GM12878 (cell line): ENCODE data around the gene UTP11. TPM values are rescaled to one million over a fixed set of nuclear protein-coding genes. Genes with fewer than 3 reads are reported as not detected.
A peak's percentile ranks its signal among the peaks of the same experiment; 100 is the strongest.

Experiments
- ATAC-seq: fragments of 200-7000 bp; cut with Tn5 transposase; 3 replicates; pipeline ENCODE4 v1.9.1; 2020; ENCODE audit warnings: mild to moderate bottlenecking, moderate library complexity
- BruUV-seq: library from RNA; stranded (reverse); fragments of 400-500 nt; replicated peaks from 2 replicates; lab custom pipeline; 2021; lab: Mats Ljungman, UMichigan
- CTCF ChIA-PET: fragments of 300-600 bp; sonication (Branson Sonifier 250); formaldehyde crosslinking; extraction: SDS; loops from one replicate; lab custom pipeline; 2021; ENCODE audit warnings: inconsistent platforms; lab: Yijun Ruan, JAX
- POLR2A ChIA-PET: fragments of 350-600 bp; formaldehyde crosslinking; extraction: SDS; loops from one replicate; lab custom pipeline; 2021; ENCODE audit warnings: inconsistent platforms; lab: Charles Lee
- RAD21 ChIA-PET: fragments of 300-600 bp; sonication (Branson Sonifier 250); formaldehyde crosslinking; loops from one replicate; lab custom pipeline; 2023; ENCODE audit warnings: antibody characterized with exemption; ENCODE audit not compliant: unreplicated experiment; lab: Charles Lee
- SMC1A ChIA-PET: fragments of 300-600 bp; sonication (Branson Sonifier 250); formaldehyde crosslinking; loops from one replicate; lab custom pipeline; 2023; ENCODE audit not compliant: unreplicated experiment, uncharacterized antibody; lab: Charles Lee
- DNase-seq: peaks from one replicate; pipeline ENCODE4 v3.0.0-alpha.2; 2011; ENCODE audit warnings: low read depth, low spot score
- FAIRE-seq: peaks from 3 replicates; lab custom pipeline; 2011; peaks lifted over from hg19 to GRCh38; lab: Jason Lieb, UNC
- H2AFZ ChIP-seq: 2 replicates; pipeline ENCODE4 v1.6.0; 2011; ENCODE audit warnings: low read depth, low read length, control low read depth; ENCODE audit not compliant: control insufficient read depth
- H3K27ac ChIP-seq: 2 replicates; pipeline ENCODE4 v1.5.1; 2011; ENCODE audit warnings: control low read depth; ENCODE audit not compliant: control insufficient read depth, insufficient read depth
- H3K27me3 ChIP-seq, 2 experiments: replicated peaks in 1 of 2; 2 replicates each; pipeline versions ENCODE4 v1.6.0 to v1.6.1; 2011; ENCODE audit warnings: low read length in 1 of 2; ENCODE audit not compliant: control insufficient read depth in 2 of 2, insufficient read depth in 2 of 2
- H3K36me3 ChIP-seq, 2 experiments: 2 replicates each; pipeline ENCODE4 v1.5.1; 2011; ENCODE audit warnings: low read length in 1 of 2; ENCODE audit not compliant: control insufficient read depth in 2 of 2, insufficient read depth in 2 of 2
- H3K4me1 ChIP-seq: 2 replicates; pipeline ENCODE4 v1.6.1; 2011; ENCODE audit warnings: mild to moderate bottlenecking, low read length, moderate library complexity, mixed read lengths; ENCODE audit not compliant: control insufficient read depth, insufficient read depth
- H3K4me2 ChIP-seq: 2 replicates; pipeline ENCODE4 v1.6.0; 2011; ENCODE audit warnings: control low read depth; ENCODE audit not compliant: control insufficient read depth, insufficient read depth
- H3K4me3 ChIP-seq: fragments of 200-600 bp; sonication (generic); 2 replicates; pipeline ENCODE4 v1.5.1; 2016
- H3K79me2 ChIP-seq: 2 replicates; pipeline ENCODE4 v1.6.0; 2011; ENCODE audit warnings: low read length; ENCODE audit not compliant: control insufficient read depth, insufficient read depth
- H3K9ac ChIP-seq: 2 replicates; pipeline ENCODE4 v1.8.0; 2011; ENCODE audit warnings: low read length, control low read depth, mixed read lengths; ENCODE audit not compliant: control insufficient read depth, insufficient read depth
- H3K9me3 ChIP-seq: replicated peaks from 3 replicates; pipeline ENCODE4 v1.5.1; 2011; ENCODE audit warnings: mild to moderate bottlenecking, low read length; ENCODE audit not compliant: control insufficient read depth, insufficient read depth
- H4K20me1 ChIP-seq: 2 replicates; pipeline ENCODE4 v1.6.0; 2011; ENCODE audit not compliant: control insufficient read depth, insufficient read depth
- ATF7 ChIP-seq: fragments of 450-650 bp; IDR thresholded peaks from 2 replicates; pipeline ENCODE4 v1.6.1; 2016; ENCODE audit warnings: low read depth, mild to moderate bottlenecking
- CHD1 ChIP-seq: IDR thresholded peaks from 2 replicates; pipeline ENCODE4 v1.6.1; 2012; ENCODE audit warnings: low read depth, low read length, improper control_type of control experiment
- ESRRA ChIP-seq: IDR thresholded peaks from 2 replicates; pipeline ENCODE4 v1.6.1; 2012; ENCODE audit warnings: mild to moderate bottlenecking, low read length, improper control_type of control experiment
- EZH2 ChIP-seq: IDR thresholded peaks from 2 replicates; pipeline ENCODE4 v1.6.1; 2012; ENCODE audit warnings: low read depth, mild to moderate bottlenecking, control low read depth, inconsistent platforms, low read length, borderline replicate concordance; ENCODE audit not compliant: control insufficient read depth
- FOXM1 ChIP-seq: IDR thresholded peaks from 2 replicates; pipeline ENCODE4 v1.6.1; 2012; ENCODE audit warnings: low read depth, mild to moderate bottlenecking, inconsistent platforms, low read length, moderate library complexity
- HDGF ChIP-seq: fragments of 450-650 bp; IDR thresholded peaks from 2 replicates; pipeline ENCODE4 v1.6.1; 2016; ENCODE audit warnings: antibody characterized with exemption
- KLF5 ChIP-seq: fragments of 450-650 bp; IDR thresholded peaks from 2 replicates; pipeline ENCODE4 v1.6.1; 2014; ENCODE audit warnings: mild to moderate bottlenecking; ENCODE audit not compliant: partially characterized antibody
- MEF2A ChIP-seq: IDR thresholded peaks from 2 replicates; pipeline ENCODE4 v1.6.1; 2011; ENCODE audit warnings: low read depth, mild to moderate bottlenecking, low read length, moderate library complexity; ENCODE audit not compliant: insufficient read depth
- PML ChIP-seq: IDR thresholded peaks from 2 replicates; pipeline ENCODE4 v1.6.1; 2012; ENCODE audit warnings: low read length, inconsistent platforms
- POLR2AphosphoS2 ChIP-seq: IDR thresholded peaks from 2 replicates; pipeline ENCODE4 v1.6.1; 2011; ENCODE audit warnings: low read depth, mild to moderate bottlenecking, low read length, improper control_type of control experiment, moderate library complexity
- POLR2AphosphoS5 ChIP-seq: IDR thresholded peaks from 2 replicates; pipeline ENCODE4 v1.6.1; 2011; ENCODE audit warnings: mild to moderate bottlenecking, low read length, inconsistent platforms
- RCOR1 ChIP-seq: conservative IDR thresholded peaks from 2 replicates; pipeline ENCODE4 v1.6.1; 2012; ENCODE audit warnings: low read depth, low read length, improper control_type of control experiment
- RELA ChIP-seq: fragments of 450-650 bp; IDR thresholded peaks from 2 replicates; pipeline ENCODE4 v1.8.0; 2014; ENCODE audit warnings: borderline replicate concordance; ENCODE audit not compliant: partially characterized antibody
- SREBF2 ChIP-seq: IDR thresholded peaks from 2 replicates; pipeline ENCODE4 v1.6.1; 2012; ENCODE audit warnings: mild to moderate bottlenecking, low read length
- STAT3 ChIP-seq: IDR thresholded peaks from 2 replicates; pipeline ENCODE4 v1.6.1; 2011; ENCODE audit warnings: low read depth, low read length, improper control_type of control experiment
- TAF1 ChIP-seq: IDR thresholded peaks from 2 replicates; pipeline ENCODE4 v1.6.1; 2011; ENCODE audit warnings: mild to moderate bottlenecking, low read depth, low read length, borderline replicate concordance
- ZBED1 ChIP-seq: IDR thresholded peaks from 2 replicates; pipeline ENCODE4 v1.6.1; 2016; ENCODE audit warnings: borderline replicate concordance
- ZZZ3 ChIP-seq: IDR thresholded peaks from 2 replicates; pipeline ENCODE4 v1.6.1; 2011; ENCODE audit warnings: low read depth; ENCODE audit not compliant: control insufficient read depth, insufficient read length
- WGBS: methylation state at CpG from one replicate; pipeline ENCODE4 v1.1.6; 2016; ENCODE audit warnings: low lambda C conversion rate; ENCODE audit not compliant: insufficient replicate concordance, insufficient coverage; ENCODE audit errors: missing lambda C conversion rate; 5-methylcytosine and 5-hydroxymethylcytosine counted together
- in situ Hi-C: fragments of 300-500 bp; cut with MboI; formaldehyde crosslinking; loops from 9 replicates; pipeline ENCODE4 v1.14.3; 2018; ENCODE audit warnings: mixed read lengths
- intact Hi-C: fragments of 100-400 bp; cut with micrococcal nuclease; formaldehyde crosslinking; loops from one replicate; pipeline ENCODE4 v1.14.2; 2022; ENCODE audit not compliant: unreplicated experiment
- polyA plus RNA-seq, 11 experiments: library from polyadenylated mRNA; depleted of rRNA in 4 of 11; unstranded in 6 of 11; stranded (reverse) in 5 of 11; fragments of >200 nt; fragmentation: Nextera tagmentation in 4 of 11; fragmentation: Illumina TruSeq in 1 of 11; extraction: Ambion mirVana in 4 of 11; extraction: Trizol in 1 of 11; gene quantifications; 1 replicate in 1 of 11; 2 replicates in 10 of 11; pipeline versions ENCODE4 v1.2.1 to v1.2.3, GENCODE V29; 2011 to 2016; ENCODE audit warnings: inconsistent platforms in 2 of 11, missing spikeins in 2 of 11, low read depth in 1 of 11
- total RNA-seq, 4 experiments: library from RNA; depleted of rRNA in 3 of 4; stranded (reverse); fragments of >200 nt in 3 of 4; fragmentation: Illumina TruSeq in 1 of 4; extraction: Trizol in 1 of 4; gene quantifications; 2 replicates each; pipeline versions ENCODE4 v1.2.1 to v1.2.3, GENCODE V29; 2013 to 2021
- TF ChIP-seq, protein P1 (sequence below): fragments of 450-650 bp; IDR thresholded peaks from 2 replicates; pipeline ENCODE4 v1.6.1; 2017; ENCODE audit warnings: borderline replicate concordance

Gene UTP11
- total and polyA plus RNA-seq, 10 of the 15 experiments (the other 5 are each of a cell fraction or from before 2014, with no cell fraction given) = 34.5 to 146 (median 64.2) TPM

DNA sequence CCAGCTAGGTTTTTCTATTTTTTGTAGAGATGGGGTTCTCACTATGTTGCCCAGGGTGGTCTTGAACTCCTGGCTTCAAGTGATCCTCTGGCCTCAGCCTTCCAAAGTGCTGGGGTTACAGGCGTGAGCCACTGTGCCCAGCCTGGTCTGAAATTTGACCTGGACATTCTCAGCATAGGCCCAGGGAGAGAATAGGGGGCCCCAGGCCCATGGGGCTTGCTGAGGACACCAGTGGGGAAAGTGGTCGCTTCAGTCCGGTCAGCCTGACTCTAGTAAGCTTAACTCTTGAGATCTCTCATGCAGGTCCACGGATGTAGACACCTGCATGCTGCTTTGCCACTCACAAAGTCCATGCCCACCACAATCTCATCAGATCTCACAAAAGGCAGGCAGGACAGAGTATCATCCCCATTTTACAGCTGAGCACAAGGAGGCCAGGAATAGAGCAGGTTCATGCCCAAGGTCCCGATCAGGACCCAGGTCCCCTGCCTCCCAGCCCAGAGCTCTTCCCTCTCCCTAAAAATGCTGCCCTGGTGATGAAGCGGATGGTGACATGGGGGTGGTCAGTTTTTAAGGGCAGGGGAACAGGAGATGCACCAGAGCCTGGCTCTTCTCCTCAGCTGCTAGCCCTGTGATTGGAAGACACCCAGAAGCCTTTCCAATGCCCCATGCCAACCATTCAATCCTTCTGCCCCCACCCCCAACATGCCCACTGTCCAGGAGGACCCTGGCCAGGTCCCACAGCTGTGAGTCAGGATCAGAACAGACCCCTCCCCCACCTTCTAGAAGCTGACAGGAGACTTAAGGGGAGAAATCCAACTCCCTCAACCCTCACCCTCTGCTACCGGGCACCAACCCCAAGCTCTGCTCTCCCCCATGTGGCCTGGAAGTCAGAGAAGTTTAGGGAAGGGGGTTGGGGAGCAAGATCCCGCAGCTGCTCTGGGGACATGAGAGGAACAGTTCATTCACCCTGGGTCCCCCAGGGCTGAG is 9.0 kb upstream of the UTP11 start:
- Histone ChIP-seq H3K36me3 (no peaks in the 10 kb centered on the region), H4K20me1 (no peaks in the 10 kb centered on the region), H3K27ac (peak overlapping the region; percentile 5; the same call in 1 of the 2 replicates), H3K4me2 (peak overlapping the region; percentile 56), H3K79me2 (peaks cover 18% of the 10 kb centered on the region), H3K4me1 (peaks cover 27% of the 10 kb centered on the region), H3K27me3 (0 out of 4 replicates have a peak, but pooled peaks cover 0 to 2% of the 10 kb centered on the region in 2 experiments), H3K9me3 (no peaks in the 10 kb centered on the region), H3K4me3 (peak overlapping the region; percentile 72), H2AFZ (no peak overlapping the region; the same call in 1 of the 2 replicates), H3K9ac (peak overlapping the region; percentile 69)
- DNase-seq (no peak), FAIRE-seq (no peak), ATAC-seq (no peak)
- TF ChIP-seq STAT3 (no peak), PML (no peak), SREBF2 (no peak), MEF2A (no peak), ZZZ3 (no peak), RELA (no peak), HDGF (no peak), ZBED1 (no peak), ESRRA (no peak), EZH2 (no peak), TAF1 (no peak), POLR2AphosphoS5 (no peak), CHD1 (no peak), FOXM1 (no peak), RCOR1 (no peak), ATF7 (no peak), KLF5 (no peak), POLR2AphosphoS2 (no peak)
- TF ChIP-seq, protein P1, sequence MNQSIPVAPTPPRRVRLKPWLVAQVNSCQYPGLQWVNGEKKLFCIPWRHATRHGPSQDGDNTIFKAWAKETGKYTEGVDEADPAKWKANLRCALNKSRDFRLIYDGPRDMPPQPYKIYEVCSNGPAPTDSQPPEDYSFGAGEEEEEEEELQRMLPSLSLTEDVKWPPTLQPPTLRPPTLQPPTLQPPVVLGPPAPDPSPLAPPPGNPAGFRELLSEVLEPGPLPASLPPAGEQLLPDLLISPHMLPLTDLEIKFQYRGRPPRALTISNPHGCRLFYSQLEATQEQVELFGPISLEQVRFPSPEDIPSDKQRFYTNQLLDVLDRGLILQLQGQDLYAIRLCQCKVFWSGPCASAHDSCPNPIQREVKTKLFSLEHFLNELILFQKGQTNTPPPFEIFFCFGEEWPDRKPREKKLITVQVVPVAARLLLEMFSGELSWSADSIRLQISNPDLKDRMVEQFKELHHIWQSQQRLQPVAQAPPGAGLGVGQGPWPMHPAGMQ = no peak
- ChIA-PET SMC1A (interaction anchor here (0.8 to 1.1 kb wide), 3 partner anchors 10 to 14 kb away, joined by 3 to 4 read pairs (median 3); partner anchors contain the start of gene SF3A3), RAD21 (interaction anchor here (0.7 to 1.2 kb wide), 2 partner anchors 14 to 50 kb away, joined by 3 read pairs; no protein-coding TSS in a partner anchor), CTCF (interaction anchor here (0.6 to 1.4 kb wide), 8 partner anchors 9 to 832 kb away, joined by 3 to 9 read pairs (median 4); partner anchors contain the start of genes SF3A3 and UTP11), POLR2A (interaction anchor here (0.8 to 1.7 kb wide), 2 partner anchors 10 kb away, joined by 3 to 4 read pairs; no protein-coding TSS in a partner anchor)
- intact Hi-C loops (no loop called here), in situ Hi-C loops (no loop called here)
- WGBS = 64% methylated on average over 8 of the region's 8 CpGs
- BruUV-seq = no TSS peak
